HG03135 (cell line): ENCODE results near the gene IL1RAPL2.
"Not testable (repeated sequence)": the region's sequence is repeated elsewhere in the genome, so short reads cannot be mapped to it uniquely, and the experiment has no call there.

Experiments
- ATAC-seq: cut with Tn5 transposase; IDR thresholded peaks from one replicate; pipeline ENCODE4 v1.9.1; 2021; ENCODE audit warnings: mild to moderate bottlenecking, moderate library complexity; ENCODE audit not compliant: unreplicated experiment

The IL1RAPL2 gene

GRCh38 chrX:104852241-104852640 is 286.2 kb downstream of the IL1RAPL2 start:
- no peak for ATAC-seq

GRCh38 chrX:104854188-104854587 is 288.2 kb downstream of the IL1RAPL2 start:
- ATAC-seq: no peak

GRCh38 chrX:104854790-104855340 is 288.9 kb downstream of the IL1RAPL2 start:
- ATAC-seq: no peak

- ATAC-seq: no peak
Measured at GRCh38 chrX:104863466-104863865, 297.5 kb downstream of the IL1RAPL2 start.

- ATAC-seq: no peak
Measured at GRCh38 chrX:104864296-104864695, 298.3 kb downstream of the IL1RAPL2 start.

- no peak for ATAC-seq
Measured at GRCh38 chrX:104877504-104877903, 311.5 kb downstream of the IL1RAPL2 start.

GRCh38 chrX:104902070-104902469 is 336.1 kb downstream of the IL1RAPL2 start:
- ATAC-seq: no peak

- ATAC-seq: not testable (repeated sequence)
Measured at GRCh38 chrX:104909694-104910093, 343.7 kb downstream of the IL1RAPL2 start.

GRCh38 chrX:104913348-104913747 is 347.3 kb downstream of the IL1RAPL2 start:
- ATAC-seq: no peak

GRCh38 chrX:104914686-104915085 is 348.7 kb downstream of the IL1RAPL2 start:
- ATAC-seq: not testable (repeated sequence)

GRCh38 chrX:104918122-104918521 is 352.1 kb downstream of the IL1RAPL2 start:
- no peak for ATAC-seq

- no peak for ATAC-seq
Measured at GRCh38 chrX:104921584-104922205, 355.7 kb downstream of the IL1RAPL2 start.

- peak; percentile 98 for ATAC-seq
Measured at GRCh38 chrX:104922206-104922621, 356.2 kb downstream of the IL1RAPL2 start.

GRCh38 chrX:104929324-104929723 is 363.3 kb downstream of the IL1RAPL2 start:
- no peak for ATAC-seq

GRCh38 chrX:104935581-104935980 is 369.6 kb downstream of the IL1RAPL2 start:
- no peak for ATAC-seq

GRCh38 chrX:104953251-104953650 is 387.3 kb downstream of the IL1RAPL2 start:
- ATAC-seq: no peak

- no peak for ATAC-seq
Measured at GRCh38 chrX:104961926-104962325, 395.9 kb downstream of the IL1RAPL2 start.

GRCh38 chrX:104968241-104968640 is 402.2 kb downstream of the IL1RAPL2 start:
- no peak for ATAC-seq

- ATAC-seq: no peak
Measured at GRCh38 chrX:104972737-104973136, 406.7 kb downstream of the IL1RAPL2 start.

- no peak for ATAC-seq
Measured at GRCh38 chrX:104987063-104987462, 421.1 kb downstream of the IL1RAPL2 start.

GRCh38 chrX:104988038-104988437 is 422.0 kb downstream of the IL1RAPL2 start:
- ATAC-seq: no peak

GRCh38 chrX:104995546-104995945 is 429.5 kb downstream of the IL1RAPL2 start:
- no peak for ATAC-seq

GRCh38 chrX:105006103-105006502 is 440.1 kb downstream of the IL1RAPL2 start:
- ATAC-seq: no peak
